GM19023 (cell line): ENCODE measurements around the gene PDE4B.
A peak's percentile ranks its signal among the peaks of the same experiment; 100 is the strongest.

Experiments
- ATAC-seq: cut with Tn5 transposase; IDR thresholded peaks from one replicate; pipeline ENCODE4 v1.9.1; 2021; ENCODE audit warnings: mild to moderate bottlenecking, moderate library complexity; ENCODE audit not compliant: unreplicated experiment

The PDE4B gene

GRCh38 chr1:65880611-65881010, 87.9 kb downstream of the PDE4B start:
- ATAC-seq, result no peak

DNA sequence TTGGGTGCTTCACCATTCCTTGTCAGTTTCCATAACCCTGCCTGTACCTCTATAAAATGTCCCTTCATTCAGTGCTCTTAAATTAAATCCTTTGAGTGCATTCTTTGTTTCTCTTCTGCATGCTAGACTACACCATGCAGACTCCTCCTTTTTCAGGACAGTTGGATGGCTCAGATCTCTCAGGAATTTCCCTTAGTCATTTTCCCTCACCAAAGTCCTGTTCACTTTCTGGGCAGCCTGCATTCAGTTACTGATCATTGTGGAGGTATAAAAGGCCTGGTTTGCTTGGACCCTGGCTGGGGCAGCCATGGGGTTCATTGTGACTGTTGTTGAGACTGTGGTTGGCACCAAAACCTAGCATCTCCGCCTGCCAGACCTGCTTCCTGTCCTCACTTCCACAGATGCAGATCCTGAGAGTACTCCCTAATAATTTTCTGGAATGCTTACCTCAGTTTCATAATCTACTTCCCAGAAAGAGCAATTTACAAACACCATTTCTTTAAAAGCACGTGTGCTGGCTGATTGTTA, 88.4 kb downstream of the PDE4B start:
- ATAC-seq, result no peak

- no peak for ATAC-seq
Observed at GRCh38 chr1:65882076-65882475, 89.4 kb downstream of the PDE4B start.

DNA sequence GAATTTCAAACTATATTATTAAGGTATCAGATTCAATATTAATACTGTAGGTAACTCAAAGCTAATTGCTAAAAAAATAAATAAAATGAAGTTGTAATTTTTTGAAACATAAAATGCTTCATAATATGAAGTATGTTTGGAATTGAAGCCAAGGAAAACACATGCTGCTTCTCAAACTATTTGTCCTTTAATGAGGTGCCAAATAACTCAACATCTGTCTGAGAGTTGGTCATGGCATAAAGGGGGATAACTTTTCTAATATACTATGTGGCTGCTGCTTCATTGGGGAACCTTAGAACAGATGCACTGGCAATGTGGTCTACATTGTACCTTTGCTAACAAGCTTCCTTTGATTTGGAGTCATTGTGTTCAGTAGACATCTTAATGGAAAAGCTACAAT, 96.7 kb downstream of the PDE4B start:
- no peak for ATAC-seq

- ATAC-seq, result no peak
Observed at GRCh38 chr1:65890201-65890843, 97.6 kb downstream of the PDE4B start.

DNA sequence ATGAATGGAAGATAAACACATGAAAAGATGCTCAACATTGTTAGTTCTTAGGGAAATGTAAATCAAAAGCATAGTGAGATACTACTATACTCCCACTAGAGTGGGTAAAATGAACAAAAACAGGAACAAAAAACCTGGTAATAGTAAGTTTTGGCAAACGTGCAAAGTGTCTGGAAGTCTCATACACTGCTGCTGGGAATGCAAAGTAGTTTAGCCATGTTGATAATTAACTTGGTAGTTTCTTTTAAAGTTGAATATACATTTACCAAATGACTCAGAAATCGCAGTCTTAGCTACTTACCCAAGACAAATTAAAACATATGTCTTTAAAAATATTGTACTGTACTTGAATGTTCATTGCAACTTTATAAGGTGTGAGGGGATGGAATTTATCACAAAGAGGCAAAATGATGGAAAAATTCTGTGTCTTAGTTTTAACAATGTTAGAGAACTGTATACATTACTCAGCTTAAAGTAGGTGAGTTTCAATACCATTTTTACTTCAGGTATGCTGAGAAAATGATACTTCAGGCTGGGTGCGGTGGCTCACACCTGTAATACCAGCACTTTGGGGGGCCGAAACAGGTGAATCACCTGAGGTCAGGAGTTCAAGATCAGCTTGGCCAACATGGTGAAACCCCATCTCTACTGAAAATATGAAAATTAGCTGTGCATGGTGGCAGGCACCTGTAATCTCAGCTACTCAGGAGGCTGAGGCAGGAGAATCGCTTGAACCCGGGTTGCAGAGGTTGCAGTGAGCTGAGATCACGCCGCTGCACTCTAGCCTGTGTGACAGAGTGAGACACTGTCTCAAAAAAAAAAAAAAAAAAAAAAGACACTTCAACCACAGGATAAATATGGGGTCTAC, 102.3 kb downstream of the PDE4B start:
- peak; percentile 79 for ATAC-seq

DNA sequence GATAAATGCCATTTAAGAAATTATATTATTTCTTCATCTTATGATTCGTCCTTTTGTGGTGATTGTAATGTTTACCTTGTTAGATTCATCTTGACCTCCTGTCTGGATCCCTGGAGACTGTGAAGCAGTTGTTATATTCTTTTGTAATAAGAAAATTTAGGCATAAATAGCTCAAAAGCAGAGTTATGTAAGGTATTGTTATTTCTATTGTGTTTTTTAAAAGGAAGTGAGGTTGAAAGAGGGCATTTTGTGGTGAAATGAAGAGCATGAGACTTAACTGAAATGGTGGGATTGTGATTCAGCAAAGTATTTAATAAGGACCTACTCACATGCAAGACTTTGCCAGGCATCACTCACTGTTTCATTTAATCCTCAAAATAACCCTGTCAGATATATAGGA, 104.0 kb downstream of the PDE4B start:
- ATAC-seq, result no peak

DNA sequence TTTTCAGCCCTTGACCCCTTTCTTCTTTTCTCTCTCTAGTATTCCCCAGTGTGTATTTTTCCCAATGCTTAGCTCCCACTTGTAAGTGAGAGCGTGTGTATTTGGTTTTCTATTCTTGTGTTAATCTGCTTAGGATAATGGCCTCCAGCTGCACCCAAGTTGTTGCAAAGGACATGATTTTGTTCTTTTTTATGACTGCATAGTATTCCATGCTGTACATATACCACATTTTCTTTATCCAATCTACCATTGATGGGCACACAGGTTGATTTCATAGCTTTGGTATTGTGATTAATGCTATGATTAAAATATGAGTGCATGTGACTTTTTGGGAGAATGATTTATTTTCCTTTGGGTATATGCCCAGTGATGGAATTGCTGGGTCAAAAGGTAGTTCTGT, 104.8 kb downstream of the PDE4B start:
- no peak for ATAC-seq

GRCh38 chr1:65904681-65905083, 112.0 kb downstream of the PDE4B start:
- no peak for ATAC-seq

GRCh38 chr1:65910432-65910831, 117.7 kb downstream of the PDE4B start:
- no peak for ATAC-seq

DNA sequence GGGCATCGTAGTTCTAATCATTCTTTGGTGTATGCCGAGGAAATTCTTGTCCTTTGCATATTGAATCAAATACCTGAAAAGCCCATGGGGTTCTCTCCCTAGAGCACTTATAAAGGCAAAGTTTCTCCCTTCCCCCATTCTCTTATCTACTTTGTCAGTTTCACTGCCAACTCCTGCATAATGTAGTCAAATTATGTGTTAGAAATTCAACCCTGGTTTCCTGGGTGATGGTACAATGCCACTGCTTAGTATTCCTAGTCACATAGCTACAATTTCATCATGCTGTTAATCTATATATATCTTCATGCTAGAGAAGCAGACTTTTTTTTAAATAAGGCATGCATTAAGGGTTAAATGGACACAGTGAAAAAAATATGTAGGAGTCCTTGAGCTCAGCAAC, 119.0 kb downstream of the PDE4B start:
- no peak for ATAC-seq

- ATAC-seq, result no peak
Observed at GRCh38 chr1:65918564-65918963, 125.9 kb downstream of the PDE4B start.

DNA sequence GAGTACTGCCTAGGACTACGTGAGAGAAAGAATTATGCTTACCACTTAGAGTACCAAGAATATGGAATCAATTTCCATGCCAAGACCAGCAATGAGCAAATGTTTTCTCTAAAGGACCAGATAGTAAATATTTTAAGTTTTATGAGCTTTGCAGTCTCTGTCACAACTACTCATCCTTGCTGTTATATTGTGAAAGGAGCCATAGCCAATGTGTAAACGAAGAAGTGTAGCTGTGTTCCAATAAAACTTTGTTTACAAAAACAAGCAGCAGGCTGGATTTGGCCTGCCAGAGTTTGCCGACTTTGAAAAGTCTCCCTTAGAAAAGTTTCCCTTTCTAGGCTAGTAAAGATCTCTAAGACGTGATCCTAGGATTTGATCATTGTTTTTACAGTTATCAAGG, 128.8 kb downstream of the PDE4B start:
- no peak for ATAC-seq

DNA sequence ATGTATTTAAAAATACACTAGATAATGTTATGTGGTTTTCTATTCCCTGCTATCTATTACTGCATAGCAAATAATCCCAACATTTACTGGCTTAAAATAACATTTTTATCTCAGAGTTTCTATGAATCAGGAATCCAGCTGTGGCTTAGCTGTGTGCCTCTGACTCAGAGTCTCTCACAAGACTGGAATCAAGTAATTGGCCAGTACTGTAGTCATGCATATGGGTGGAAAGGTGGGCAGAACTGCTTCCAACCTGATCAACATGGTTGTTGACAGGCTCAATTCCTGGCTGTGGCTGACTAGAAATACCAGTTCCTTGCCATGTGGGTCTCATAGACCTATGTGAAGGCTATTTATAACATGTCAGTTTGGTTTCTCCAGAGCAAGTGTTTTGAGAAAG, 131.8 kb downstream of the PDE4B start:
- no peak for ATAC-seq

- ATAC-seq, result no peak
Observed at GRCh38 chr1:65938506-65938905, 145.8 kb downstream of the PDE4B start.

DNA sequence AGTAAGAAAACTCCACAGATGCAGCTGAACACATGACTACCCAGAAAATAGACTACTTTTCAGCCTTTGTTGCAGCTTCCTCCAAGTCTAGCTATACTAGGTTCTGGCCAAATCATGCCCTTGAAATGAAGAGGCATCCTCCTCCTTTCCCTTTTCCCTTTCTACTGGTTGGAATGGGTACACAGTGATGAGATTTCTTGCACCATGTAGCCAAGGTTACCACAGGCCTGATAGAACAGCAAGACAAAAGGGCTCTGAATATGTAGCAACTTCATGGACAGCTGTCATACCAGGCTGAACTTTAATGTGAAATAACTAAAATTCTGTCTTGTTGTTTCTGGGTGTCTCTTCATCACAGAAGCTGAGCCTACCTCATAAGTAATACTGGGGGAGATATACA, 146.5 kb downstream of the PDE4B start:
- ATAC-seq, result no peak

- ATAC-seq, result no peak
Observed at GRCh38 chr1:65939636-65940035, 146.9 kb downstream of the PDE4B start.

DNA sequence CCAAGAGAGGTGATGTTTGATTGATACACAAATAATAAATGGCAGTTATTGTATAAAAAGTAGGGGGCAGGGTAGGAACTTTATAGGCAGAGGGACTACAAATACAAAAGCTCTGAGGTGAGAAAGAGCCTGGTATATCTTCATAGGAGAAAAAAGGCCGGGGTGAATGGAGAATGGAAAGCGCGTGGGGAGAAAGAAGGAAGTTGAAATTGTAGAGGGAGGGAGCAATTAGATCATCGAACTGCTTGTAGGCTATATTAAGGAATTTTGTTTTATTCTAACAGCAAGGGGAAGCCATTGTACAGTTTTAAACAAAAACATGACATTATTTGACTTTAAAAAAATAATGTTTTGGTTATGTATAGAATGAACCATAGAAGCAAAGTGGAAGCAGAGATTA, 147.4 kb downstream of the PDE4B start:
- ATAC-seq, result no peak

DNA sequence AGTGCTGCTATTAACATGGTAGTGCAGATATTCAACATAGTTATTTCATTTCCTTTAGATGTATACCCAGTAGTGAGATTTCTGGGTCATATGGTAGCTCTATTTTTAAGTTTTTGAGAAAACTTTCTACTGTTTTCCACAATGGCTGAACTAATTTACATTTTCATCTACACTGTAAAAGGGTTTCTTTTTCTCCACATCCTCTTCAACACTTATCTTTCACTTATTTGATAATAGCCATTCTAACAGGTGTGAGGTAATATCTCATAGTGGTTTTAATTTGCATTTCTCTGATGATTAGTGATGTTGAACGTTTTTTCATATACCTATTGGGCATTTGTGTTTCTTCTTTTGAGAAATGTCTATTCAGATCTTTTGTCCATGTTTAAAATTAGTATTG, 149.8 kb downstream of the PDE4B start:
- no peak for ATAC-seq

- no peak for ATAC-seq
Observed at GRCh38 chr1:65946376-65946775, 153.7 kb downstream of the PDE4B start.

DNA sequence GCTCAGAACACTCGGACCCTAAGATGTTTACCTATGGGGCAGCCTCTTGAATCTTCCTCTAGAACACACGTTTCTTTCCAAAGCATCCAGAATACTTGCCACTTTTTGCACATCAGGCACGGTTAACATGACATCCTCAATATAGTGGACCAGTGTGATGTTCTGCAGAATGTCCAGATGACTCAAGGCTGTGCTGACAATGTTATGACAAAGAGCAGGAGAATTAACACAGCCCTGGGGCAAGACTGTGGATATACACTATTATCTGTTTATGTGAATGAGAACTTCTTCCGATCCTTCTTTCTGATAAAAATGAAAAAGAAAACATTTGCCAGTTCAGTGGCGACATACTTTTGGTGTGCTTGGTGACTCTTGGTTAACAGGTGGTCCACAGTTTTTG, 154.3 kb downstream of the PDE4B start:
- no peak for ATAC-seq

DNA sequence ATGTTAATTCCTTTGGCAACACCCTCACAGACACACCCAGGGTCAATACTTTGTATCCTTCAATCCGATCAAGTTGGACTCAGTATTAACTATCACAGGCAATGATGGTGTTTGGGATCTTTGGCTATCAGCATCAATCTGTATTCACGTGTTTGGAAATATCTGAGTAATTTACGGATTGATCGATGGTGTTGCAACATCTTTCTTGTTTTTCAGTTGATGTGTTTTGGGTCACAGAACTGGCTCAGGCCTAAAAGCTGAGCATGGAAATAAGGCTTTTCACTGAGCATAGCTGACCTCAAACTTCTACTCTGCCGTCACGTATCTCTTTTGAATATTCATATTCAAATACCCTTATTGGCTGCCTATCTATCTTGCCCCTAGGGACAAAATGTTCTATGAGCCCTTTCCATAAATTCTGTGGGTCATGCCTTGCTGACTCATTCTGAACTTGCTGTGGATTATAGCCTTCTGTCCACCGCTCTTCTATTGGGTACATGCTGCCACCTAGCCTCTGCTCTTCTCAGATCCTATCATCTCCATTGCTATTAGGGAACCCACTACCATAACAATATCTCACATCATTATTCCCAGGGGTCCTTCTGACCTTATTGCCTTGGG, 156.0 kb downstream of the PDE4B start:
- ATAC-seq, result no peak
